C4-2B (cell line): Measurements from ENCODE around the gene PPTC7.

Experiments used
- CTCF ChIP-seq: fragments of 450-650 bp; conservative IDR thresholded peaks from 2 replicates; pipeline ENCODE4 v1.5.1; 2017; ENCODE audit warnings: mild to moderate bottlenecking
- ZFX ChIP-seq: fragments of 450-650 bp; IDR thresholded peaks from 2 replicates; pipeline ENCODE4 v1.6.1; 2017

- TF ChIP-seq CTCF = no peak
- no peak for TF ChIP-seq ZFX
These were observed 9.1 kb downstream of the PPTC7 start for GRCh38 chr12:110574044-110574443.
